PFSK-1 (cell line): ENCODE measurements around the gene LNX1.

Experiments used
- FOXP2 ChIP-seq: optimal IDR thresholded peaks from 2 replicates; pipeline ENCODE3; 2011; ENCODE audit warnings: borderline replicate concordance, control low read depth, inconsistent platforms; ENCODE audit not compliant: insufficient read depth; ENCODE audit errors: extremely low read length, extremely low read depth
- POLR2AphosphoS5 ChIP-seq: IDR thresholded peaks from 2 replicates; pipeline ENCODE4 v1.6.1; 2012; ENCODE audit warnings: low read depth, mild to moderate bottlenecking, control low read depth, low read length, moderate library complexity
- SIN3A ChIP-seq: IDR thresholded peaks from 2 replicates; pipeline ENCODE4 v1.6.1; 2012; ENCODE audit warnings: mild to moderate bottlenecking, low read length, moderate library complexity, borderline replicate concordance; ENCODE audit not compliant: insufficient read depth
- TAF1 ChIP-seq: IDR thresholded peaks from 2 replicates; pipeline ENCODE4 v1.6.1; 2012; ENCODE audit warnings: low read length, control low read depth, borderline replicate concordance; ENCODE audit not compliant: insufficient read depth
- TF ChIP-seq, protein P1 (sequence below), 2 experiments: IDR thresholded peaks; 2 replicates each; pipeline versions ENCODE4 v1.6.1 to v1.8.0; 2011 to 2012; ENCODE audit warnings: low read depth in 2 of 2, low read length in 2 of 2, control low read depth in 1 of 2, inconsistent platforms in 1 of 2, mild to moderate bottlenecking in 1 of 2, moderate library complexity in 1 of 2; ENCODE audit not compliant: insufficient read depth in 1 of 2

Gene LNX1

GRCh38 chr4:53498706-53499105 lies 92.6 kb downstream of the LNX1 start:
- TF ChIP-seq TAF1 (no peak), SIN3A (no peak), POLR2AphosphoS5 (no peak), FOXP2 (no peak)
- TF ChIP-seq, protein P1, sequence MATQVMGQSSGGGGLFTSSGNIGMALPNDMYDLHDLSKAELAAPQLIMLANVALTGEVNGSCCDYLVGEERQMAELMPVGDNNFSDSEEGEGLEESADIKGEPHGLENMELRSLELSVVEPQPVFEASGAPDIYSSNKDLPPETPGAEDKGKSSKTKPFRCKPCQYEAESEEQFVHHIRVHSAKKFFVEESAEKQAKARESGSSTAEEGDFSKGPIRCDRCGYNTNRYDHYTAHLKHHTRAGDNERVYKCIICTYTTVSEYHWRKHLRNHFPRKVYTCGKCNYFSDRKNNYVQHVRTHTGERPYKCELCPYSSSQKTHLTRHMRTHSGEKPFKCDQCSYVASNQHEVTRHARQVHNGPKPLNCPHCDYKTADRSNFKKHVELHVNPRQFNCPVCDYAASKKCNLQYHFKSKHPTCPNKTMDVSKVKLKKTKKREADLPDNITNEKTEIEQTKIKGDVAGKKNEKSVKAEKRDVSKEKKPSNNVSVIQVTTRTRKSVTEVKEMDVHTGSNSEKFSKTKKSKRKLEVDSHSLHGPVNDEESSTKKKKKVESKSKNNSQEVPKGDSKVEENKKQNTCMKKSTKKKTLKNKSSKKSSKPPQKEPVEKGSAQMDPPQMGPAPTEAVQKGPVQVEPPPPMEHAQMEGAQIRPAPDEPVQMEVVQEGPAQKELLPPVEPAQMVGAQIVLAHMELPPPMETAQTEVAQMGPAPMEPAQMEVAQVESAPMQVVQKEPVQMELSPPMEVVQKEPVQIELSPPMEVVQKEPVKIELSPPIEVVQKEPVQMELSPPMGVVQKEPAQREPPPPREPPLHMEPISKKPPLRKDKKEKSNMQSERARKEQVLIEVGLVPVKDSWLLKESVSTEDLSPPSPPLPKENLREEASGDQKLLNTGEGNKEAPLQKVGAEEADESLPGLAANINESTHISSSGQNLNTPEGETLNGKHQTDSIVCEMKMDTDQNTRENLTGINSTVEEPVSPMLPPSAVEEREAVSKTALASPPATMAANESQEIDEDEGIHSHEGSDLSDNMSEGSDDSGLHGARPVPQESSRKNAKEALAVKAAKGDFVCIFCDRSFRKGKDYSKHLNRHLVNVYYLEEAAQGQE (IDR thresholded peaks at IDR 0.05; ENCODE audit: insufficient read depth in 1 of 2, low read depth in 2 of 2, low read length in 2 of 2) = no peak

- TF ChIP-seq, protein P1 (IDR thresholded peaks at IDR 0.05; ENCODE audit: insufficient read depth in 1 of 2, low read depth in 2 of 2, low read length in 2 of 2) = no peak
- no peak for TF ChIP-seq SIN3A
- no peak for TF ChIP-seq POLR2AphosphoS5
- TF ChIP-seq FOXP2 = no peak
- TF ChIP-seq TAF1 = no peak
Measured at GRCh38 chr4:53497487-53498244, 93.6 kb downstream of the LNX1 start.

- TF ChIP-seq FOXP2 (no peak), TAF1 (no peak), SIN3A (no peak), POLR2AphosphoS5 (no peak)
- TF ChIP-seq, protein P1 (IDR thresholded peaks at IDR 0.05; ENCODE audit: insufficient read depth in 1 of 2, low read depth in 2 of 2, low read length in 2 of 2) = no peak
Measured at GRCh38 chr4:53494851-53495250, 96.4 kb downstream of the LNX1 start.

DNA sequence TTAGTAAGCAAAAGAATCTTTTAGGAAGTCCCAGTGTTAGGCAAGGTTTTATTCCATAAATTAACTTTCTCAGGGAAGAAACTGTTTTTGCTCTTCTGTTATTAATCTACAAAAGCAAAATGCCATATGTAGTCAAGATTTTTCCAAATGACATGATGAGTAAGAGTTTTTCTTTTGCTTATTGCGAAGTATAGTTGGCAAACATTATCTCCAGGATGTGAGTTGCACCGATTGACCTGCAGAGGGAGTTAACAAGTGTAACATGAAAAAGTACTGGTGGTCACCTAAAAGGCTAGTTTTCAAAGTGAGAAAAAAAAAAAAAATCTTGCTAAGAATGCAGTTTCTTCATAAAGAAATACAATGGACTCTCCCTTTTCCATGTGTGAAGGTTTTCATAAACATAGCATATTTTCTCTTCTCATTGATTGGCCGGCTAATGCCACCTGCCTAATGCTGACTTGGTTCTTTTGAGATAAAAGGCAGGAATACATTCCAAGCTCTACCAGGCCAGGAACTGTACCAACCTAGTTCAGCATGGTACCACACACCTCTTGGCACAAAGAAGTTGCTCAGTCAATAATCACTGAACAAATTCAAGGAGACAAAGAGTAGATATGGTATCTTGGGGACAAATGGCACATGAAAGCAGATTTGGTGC lies 100.2 kb downstream of the LNX1 start:
- no peak for TF ChIP-seq POLR2AphosphoS5
- no peak for TF ChIP-seq SIN3A
- TF ChIP-seq, protein P1 (IDR thresholded peaks at IDR 0.05; ENCODE audit: insufficient read depth in 1 of 2, low read depth in 2 of 2, low read length in 2 of 2) = no peak
- TF ChIP-seq FOXP2 = no peak
